Activated T-helper 1 cell treated with anti-CD3 and anti-CD28 coated beads, Interleukin-12 subunit alpha, Interleukin-12 subunit beta, Interleukin-2, Interleukin-4 antibody, amounts not matched to agents 30 ng/mL and 10 ng/mL and 1 ng/mL, durations not matched to agents 14 hours and 24 hours and 36 hours (primary cell): ENCODE measurements around the gene GAL. TPM values are rescaled to one million over a fixed set of nuclear protein-coding genes. Genes with fewer than 3 reads are reported as not detected.

Source experiments
- DNase-seq: peaks from one replicate; pipeline ENCODE4 v3.0.0; 2021; ENCODE audit warnings: low spot score
- H3K27ac Mint-ChIP-seq: one replicate; pipeline ENCODE4 v1.8.0; 2021; ENCODE audit warnings: mild to moderate bottlenecking, mixed read lengths
- H3K27me3 Mint-ChIP-seq: one replicate; pipeline ENCODE4 v1.8.0; 2022; ENCODE audit warnings: mild to moderate bottlenecking, moderate library complexity, mixed read lengths; ENCODE audit not compliant: insufficient read depth
- H3K36me3 Mint-ChIP-seq: one replicate; pipeline ENCODE4 v1.8.0; 2021; ENCODE audit warnings: low read depth, mixed read lengths
- H3K4me1 Mint-ChIP-seq: one replicate; pipeline ENCODE4 v1.8.0; 2021; ENCODE audit warnings: low read depth, mixed read lengths
- H3K4me3 Mint-ChIP-seq: one replicate; pipeline ENCODE4 v1.8.0; 2021; ENCODE audit warnings: mild to moderate bottlenecking, moderate library complexity, mixed read lengths
- H3K9me3 Mint-ChIP-seq: one replicate; pipeline ENCODE4 v1.8.0; 2021; ENCODE audit warnings: mixed read lengths
- intact Hi-C: fragments of 100-400 bp; cut with micrococcal nuclease; formaldehyde crosslinking; loops from one replicate; pipeline ENCODE4 v1.15.1; 2024
- total RNA-seq: library from RNA; stranded (reverse); gene quantifications from 2 replicates; pipeline ENCODE4 v1.2.3, GENCODE V29; 2022

GAL gene
- total RNA-seq, 1 donor from 2014 or later: 0.65 TPM

GRCh38 chr11:68674461-68674860 lies 9.9 kb upstream of the GAL start:
- H3K9me3 Mint-ChIP-seq: no peaks in the 10 kb centered on the region
- no peak overlapping the region for H3K27ac Mint-ChIP-seq
- no peak for DNase-seq
- no peak overlapping the region for H3K4me3 Mint-ChIP-seq
- H3K27me3 Mint-ChIP-seq: peaks cover 7% of the 10 kb centered on the region
- no peaks in the 10 kb centered on the region for H3K4me1 Mint-ChIP-seq
- intact Hi-C loops: no loop called here
- no peaks in the 10 kb centered on the region for H3K36me3 Mint-ChIP-seq

- H3K9me3 Mint-ChIP-seq: no peaks in the 10 kb centered on the region
- intact Hi-C loops: no loop called here
- DNase-seq: no peak
- no peak overlapping the region for H3K27ac Mint-ChIP-seq
- H3K4me3 Mint-ChIP-seq: no peak overlapping the region
- H3K36me3 Mint-ChIP-seq: no peaks in the 10 kb centered on the region
- H3K4me1 Mint-ChIP-seq: no peaks in the 10 kb centered on the region
- H3K27me3 Mint-ChIP-seq: peaks cover 17% of the 10 kb centered on the region
Measured at GRCh38 chr11:68677432-68677831, 6.9 kb upstream of the GAL start.

- Mint-ChIP-seq H3K4me3 (no peak overlapping the region), H3K9me3 (no peaks in the 10 kb centered on the region), H3K36me3 (no peaks in the 10 kb centered on the region), H3K27ac (no peak overlapping the region), H3K27me3 (peaks cover 15% of the 10 kb centered on the region), H3K4me1 (no peaks in the 10 kb centered on the region)
- intact Hi-C loops: no loop called here
- DNase-seq: no peak
Measured at GRCh38 chr11:68678031-68678441, 6.3 kb upstream of the GAL start.

GRCh38 chr11:68680541-68681231 lies 3.7 kb upstream of the GAL start:
- Mint-ChIP-seq H3K36me3 (no peaks in the 10 kb centered on the region), H3K27ac (no peak overlapping the region), H3K4me3 (no peak overlapping the region), H3K4me1 (no peaks in the 10 kb centered on the region), H3K27me3 (peaks cover 30% of the 10 kb centered on the region), H3K9me3 (no peaks in the 10 kb centered on the region)
- DNase-seq: no peak
- intact Hi-C loops: no loop called here

- H3K36me3 Mint-ChIP-seq: no peaks in the 10 kb centered on the region
Measured at GRCh38 chr11:68682531-68682961, 1.8 kb upstream of the GAL start.

GRCh38 chr11:68683121-68683520 lies 1.2 kb upstream of the GAL start:
- peaks cover 42% of the 10 kb centered on the region for H3K27me3 Mint-ChIP-seq

More at GRCh38 chr11:68682531-68682961, 1.8 kb upstream of the GAL start:
- Mint-ChIP-seq H3K4me1 (no peaks in the 10 kb centered on the region), H3K27ac (no peak overlapping the region), H3K27me3 (peaks cover 40% of the 10 kb centered on the region), H3K4me3 (no peak overlapping the region), H3K9me3 (no peaks in the 10 kb centered on the region)
- DNase-seq: no peak
- intact Hi-C loops: no loop called here

GRCh38 chr11:68683536-68684384 lies 584 bp upstream of the GAL start:
- intact Hi-C loops: no loop called here
- no peaks in the 10 kb centered on the region for H3K4me1 Mint-ChIP-seq
- no peak for DNase-seq
- peaks cover 45% of the 10 kb centered on the region for H3K27me3 Mint-ChIP-seq
- H3K9me3 Mint-ChIP-seq: no peaks in the 10 kb centered on the region
- H3K27ac Mint-ChIP-seq: no peak overlapping the region
- no peaks in the 10 kb centered on the region for H3K36me3 Mint-ChIP-seq
- no peak overlapping the region for H3K4me3 Mint-ChIP-seq

More at GRCh38 chr11:68683121-68683520, 1.2 kb upstream of the GAL start:
- no peak for DNase-seq
- Mint-ChIP-seq H3K4me3 (no peak overlapping the region), H3K9me3 (no peaks in the 10 kb centered on the region), H3K36me3 (no peaks in the 10 kb centered on the region), H3K27ac (no peak overlapping the region), H3K4me1 (no peaks in the 10 kb centered on the region)
- intact Hi-C loops: no loop called here

- no peak for DNase-seq
- Mint-ChIP-seq H3K9me3 (no peaks in the 10 kb centered on the region), H3K36me3 (no peaks in the 10 kb centered on the region), H3K4me3 (no peak overlapping the region), H3K27ac (no peak overlapping the region), H3K4me1 (peaks cover 9% of the 10 kb centered on the region), H3K27me3 (peaks cover 50% of the 10 kb centered on the region)
- intact Hi-C loops: no loop called here
Measured at GRCh38 chr11:68685656-68686380, 1.5 kb downstream of the GAL start.

- H3K4me3 Mint-ChIP-seq: no peak overlapping the region
- no peaks in the 10 kb centered on the region for H3K9me3 Mint-ChIP-seq
- intact Hi-C loops: no loop called here
- peaks cover 15% of the 10 kb centered on the region for H3K4me1 Mint-ChIP-seq
- no peaks in the 10 kb centered on the region for H3K36me3 Mint-ChIP-seq
- no peak overlapping the region for H3K27ac Mint-ChIP-seq
- peaks cover 55% of the 10 kb centered on the region for H3K27me3 Mint-ChIP-seq
- DNase-seq: no peak
Measured at GRCh38 chr11:68686486-68686885, 2.1 kb downstream of the GAL start.

GRCh38 chr11:68687311-68687710 lies 3.0 kb downstream of the GAL start:
- H3K36me3 Mint-ChIP-seq: no peaks in the 10 kb centered on the region
- peaks cover 50% of the 10 kb centered on the region for H3K27me3 Mint-ChIP-seq
- no peak overlapping the region for H3K27ac Mint-ChIP-seq
- H3K9me3 Mint-ChIP-seq: no peaks in the 10 kb centered on the region
- H3K4me3 Mint-ChIP-seq: no peak overlapping the region
- no peak for DNase-seq
- peaks cover 15% of the 10 kb centered on the region for H3K4me1 Mint-ChIP-seq
- intact Hi-C loops: no loop called here

GRCh38 chr11:68687986-68688385 lies 3.6 kb downstream of the GAL start:
- peaks cover 15% of the 10 kb centered on the region for H3K4me1 Mint-ChIP-seq

GRCh38 chr11:68688881-68689280 lies 4.5 kb downstream of the GAL start:
- DNase-seq: no peak
- Mint-ChIP-seq H3K36me3 (no peaks in the 10 kb centered on the region), H3K27ac (no peak overlapping the region), H3K27me3 (peaks cover 40% of the 10 kb centered on the region), H3K4me1 (peaks cover 15% of the 10 kb centered on the region), H3K4me3 (no peak overlapping the region), H3K9me3 (no peaks in the 10 kb centered on the region)
- intact Hi-C loops: no loop called here

More at GRCh38 chr11:68687986-68688385, 3.6 kb downstream of the GAL start:
- no peak overlapping the region for H3K27ac Mint-ChIP-seq
- no peak for DNase-seq
- H3K36me3 Mint-ChIP-seq: no peaks in the 10 kb centered on the region
- no peak overlapping the region for H3K4me3 Mint-ChIP-seq
- intact Hi-C loops: no loop called here
- H3K27me3 Mint-ChIP-seq: peaks cover 45% of the 10 kb centered on the region
- no peaks in the 10 kb centered on the region for H3K9me3 Mint-ChIP-seq
